ENCODE measurements around the gene GASK1B.

DNA sequence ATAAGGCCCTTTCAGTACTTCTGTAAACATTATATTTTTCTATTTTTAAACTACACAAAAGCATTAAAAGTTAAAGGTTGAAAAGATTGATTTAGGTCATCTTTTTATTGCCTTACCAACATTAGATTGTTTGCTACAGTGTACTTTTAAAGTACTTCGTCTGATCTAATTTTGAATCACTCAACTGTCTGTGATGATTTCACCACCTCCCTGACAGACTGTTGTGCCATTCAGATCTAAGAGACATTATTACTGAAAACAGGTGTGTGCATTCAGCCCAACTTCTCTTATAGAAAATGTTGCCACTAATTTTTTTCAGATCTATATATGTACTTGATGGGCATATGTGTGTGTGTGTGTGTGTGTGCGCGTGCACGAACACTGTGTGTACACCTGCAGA is 39.3 kb downstream of the GASK1B start:
- TF ChIP-seq, protein P1, sequence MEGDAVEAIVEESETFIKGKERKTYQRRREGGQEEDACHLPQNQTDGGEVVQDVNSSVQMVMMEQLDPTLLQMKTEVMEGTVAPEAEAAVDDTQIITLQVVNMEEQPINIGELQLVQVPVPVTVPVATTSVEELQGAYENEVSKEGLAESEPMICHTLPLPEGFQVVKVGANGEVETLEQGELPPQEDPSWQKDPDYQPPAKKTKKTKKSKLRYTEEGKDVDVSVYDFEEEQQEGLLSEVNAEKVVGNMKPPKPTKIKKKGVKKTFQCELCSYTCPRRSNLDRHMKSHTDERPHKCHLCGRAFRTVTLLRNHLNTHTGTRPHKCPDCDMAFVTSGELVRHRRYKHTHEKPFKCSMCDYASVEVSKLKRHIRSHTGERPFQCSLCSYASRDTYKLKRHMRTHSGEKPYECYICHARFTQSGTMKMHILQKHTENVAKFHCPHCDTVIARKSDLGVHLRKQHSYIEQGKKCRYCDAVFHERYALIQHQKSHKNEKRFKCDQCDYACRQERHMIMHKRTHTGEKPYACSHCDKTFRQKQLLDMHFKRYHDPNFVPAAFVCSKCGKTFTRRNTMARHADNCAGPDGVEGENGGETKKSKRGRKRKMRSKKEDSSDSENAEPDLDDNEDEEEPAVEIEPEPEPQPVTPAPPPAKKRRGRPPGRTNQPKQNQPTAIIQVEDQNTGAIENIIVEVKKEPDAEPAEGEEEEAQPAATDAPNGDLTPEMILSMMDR (IDR thresholded peaks at IDR 0.05) = no peak
- no peak for TF ChIP-seq POLR2A (IDR thresholded peaks at IDR 0.05)

Measured in testis (tissue), 2 donors.